ENCODE results near the gene ADA.
"Not testable (repeated sequence)": the region's sequence is repeated elsewhere in the genome, so short reads cannot be mapped to it uniquely, and the experiment has no call there.

Gene ADA

GRCh38 chr20:44678990-44679611, 27.6 kb upstream of the ADA start:
- DNase-seq (ENCODE audit: low spot score): no peak

- no peak for DNase-seq (ENCODE audit: low spot score)
Observed at GRCh38 chr20:44678242-44678641, 26.7 kb upstream of the ADA start.

GRCh38 chr20:44672318-44672902, 20.9 kb upstream of the ADA start:
- DNase-seq (ENCODE audit: low spot score): not testable (repeated sequence)

GRCh38 chr20:44671541-44671940, 20.0 kb upstream of the ADA start:
- peak; percentile 73 for DNase-seq (ENCODE audit: low spot score)

- not testable (repeated sequence) for DNase-seq (ENCODE audit: low spot score)
Observed at GRCh38 chr20:44670851-44671250, 19.4 kb upstream of the ADA start.

GRCh38 chr20:44666066-44666465, 14.6 kb upstream of the ADA start:
- DNase-seq (ENCODE audit: low spot score): no peak

GRCh38 chr20:44664131-44664530, 12.6 kb upstream of the ADA start:
- no peak for DNase-seq (ENCODE audit: low spot score)

- DNase-seq (ENCODE audit: low spot score): no peak
Observed at GRCh38 chr20:44662261-44662660, 10.8 kb upstream of the ADA start.

- DNase-seq (ENCODE audit: low spot score): no peak
Observed at GRCh38 chr20:44660581-44660980, 9.1 kb upstream of the ADA start.

GRCh38 chr20:44659931-44660330, 8.4 kb upstream of the ADA start:
- DNase-seq (ENCODE audit: low spot score): no peak

- no peak for DNase-seq (ENCODE audit: low spot score)
Observed at GRCh38 chr20:44658810-44659209, 7.3 kb upstream of the ADA start.

- DNase-seq (ENCODE audit: low spot score): no peak
Observed at GRCh38 chr20:44657875-44658274, 6.4 kb upstream of the ADA start.

GRCh38 chr20:44656448-44656847, 4.9 kb upstream of the ADA start:
- DNase-seq (ENCODE audit: low spot score): no peak

GRCh38 chr20:44654210-44654609, 2.7 kb upstream of the ADA start:
- DNase-seq (ENCODE audit: low spot score): not testable (repeated sequence)

- DNase-seq (ENCODE audit: low spot score): no peak
Observed at GRCh38 chr20:44653546-44653945, 2.0 kb upstream of the ADA start.

GRCh38 chr20:44651434-44651683, 140 bp downstream of the ADA start:
- DNase-seq (ENCODE audit: low spot score): no peak

- DNase-seq (ENCODE audit: low spot score): peak; percentile 25
Observed at GRCh38 chr20:44650771-44651433, 597 bp downstream of the ADA start.

- no peak for DNase-seq (ENCODE audit: low spot score)
Observed at GRCh38 chr20:44649976-44650375, 1.5 kb downstream of the ADA start.

- DNase-seq (ENCODE audit: low spot score): no peak
Observed at GRCh38 chr20:44649126-44649525, 2.4 kb downstream of the ADA start.

GRCh38 chr20:44648579-44648978, 2.9 kb downstream of the ADA start:
- no peak for DNase-seq (ENCODE audit: low spot score)

GRCh38 chr20:44648068-44648467, 3.4 kb downstream of the ADA start:
- no peak for DNase-seq (ENCODE audit: low spot score)

GRCh38 chr20:44646641-44647274, 4.7 kb downstream of the ADA start:
- DNase-seq (ENCODE audit: low spot score): peak; percentile 37

GRCh38 chr20:44646023-44646640, 5.4 kb downstream of the ADA start:
- peak; percentile 78 for DNase-seq (ENCODE audit: low spot score)
